HG02610 (cell line): ENCODE data around the gene F5.

Source experiments
- ATAC-seq: cut with Tn5 transposase; IDR thresholded peaks from one replicate; pipeline ENCODE4 v1.9.1; 2021; ENCODE audit warnings: mild to moderate bottlenecking, moderate library complexity; ENCODE audit not compliant: unreplicated experiment

Gene F5

DNA sequence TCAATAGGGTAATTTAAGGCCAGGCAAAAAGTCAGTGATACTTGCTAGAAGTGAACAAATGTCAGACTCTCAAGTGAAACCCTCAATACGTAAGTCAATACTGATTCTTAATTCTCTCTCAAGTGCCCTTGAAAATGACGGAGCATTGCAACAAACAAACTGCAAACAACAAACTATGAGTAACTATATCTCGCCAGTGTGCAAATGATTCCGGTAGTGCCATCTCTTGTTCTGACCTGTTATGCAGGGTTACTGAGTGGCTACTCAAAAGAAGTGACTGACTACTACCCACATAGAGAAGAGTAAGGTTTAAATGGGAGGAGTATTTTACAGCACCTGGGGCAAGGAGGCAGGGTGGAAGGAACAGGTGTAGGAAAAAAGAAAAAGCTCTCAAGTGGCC lies 102.2 kb downstream of the F5 start:
- ATAC-seq = no peak

DNA sequence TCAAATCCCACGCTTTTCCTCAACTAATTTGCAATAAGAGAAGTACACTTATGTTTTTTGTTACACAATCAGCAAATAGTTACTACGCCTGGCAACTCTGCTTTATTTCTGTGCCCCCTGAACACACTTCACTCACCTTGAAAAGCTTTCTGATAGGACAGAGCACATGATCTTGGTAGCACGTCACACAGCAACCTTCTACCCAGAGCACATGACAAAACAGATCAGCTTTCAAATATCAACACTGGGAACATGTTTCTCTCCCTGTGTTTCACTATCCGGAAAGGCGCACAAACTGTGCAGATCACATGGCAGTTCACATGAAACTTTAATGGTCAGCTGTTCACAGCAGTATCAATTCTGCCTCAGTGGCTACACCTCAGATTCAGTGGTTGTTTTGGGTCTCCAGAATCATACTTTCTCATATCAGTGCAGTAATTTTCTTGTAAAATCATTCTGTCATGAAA lies 102.7 kb downstream of the F5 start:
- no peak for ATAC-seq

DNA sequence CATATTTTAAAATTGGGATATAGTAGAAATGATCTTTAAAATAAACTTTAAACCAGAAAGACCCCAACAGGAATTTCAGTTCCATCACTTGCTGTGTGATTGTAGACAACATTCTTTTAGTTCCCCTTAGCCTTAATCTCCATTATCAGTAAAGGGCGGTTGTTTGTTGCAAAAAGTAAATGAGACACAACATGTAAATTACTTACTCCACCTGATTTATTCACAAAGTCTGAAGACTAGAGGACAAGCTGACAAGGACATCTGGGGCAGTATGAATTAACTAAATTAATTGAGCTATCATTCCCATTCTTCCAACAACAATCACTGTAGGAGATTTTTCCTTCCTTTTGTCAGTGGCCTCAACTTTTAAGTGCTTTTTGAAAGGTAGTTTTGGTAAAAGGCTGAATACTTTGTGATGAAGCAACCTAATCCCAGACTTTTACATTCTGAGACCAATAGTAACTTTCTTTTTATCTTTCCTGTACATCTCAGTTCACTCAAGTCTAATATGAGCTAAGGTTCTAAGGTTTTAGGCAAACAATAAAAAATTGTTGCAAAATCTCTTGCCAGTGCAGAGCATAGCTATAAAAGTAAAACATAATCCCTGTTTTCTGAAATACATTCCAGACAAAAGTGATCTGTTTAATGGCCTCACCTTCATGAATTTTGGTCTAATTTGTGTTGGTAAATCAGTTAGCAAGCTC lies 106.8 kb downstream of the F5 start:
- no peak for ATAC-seq

DNA sequence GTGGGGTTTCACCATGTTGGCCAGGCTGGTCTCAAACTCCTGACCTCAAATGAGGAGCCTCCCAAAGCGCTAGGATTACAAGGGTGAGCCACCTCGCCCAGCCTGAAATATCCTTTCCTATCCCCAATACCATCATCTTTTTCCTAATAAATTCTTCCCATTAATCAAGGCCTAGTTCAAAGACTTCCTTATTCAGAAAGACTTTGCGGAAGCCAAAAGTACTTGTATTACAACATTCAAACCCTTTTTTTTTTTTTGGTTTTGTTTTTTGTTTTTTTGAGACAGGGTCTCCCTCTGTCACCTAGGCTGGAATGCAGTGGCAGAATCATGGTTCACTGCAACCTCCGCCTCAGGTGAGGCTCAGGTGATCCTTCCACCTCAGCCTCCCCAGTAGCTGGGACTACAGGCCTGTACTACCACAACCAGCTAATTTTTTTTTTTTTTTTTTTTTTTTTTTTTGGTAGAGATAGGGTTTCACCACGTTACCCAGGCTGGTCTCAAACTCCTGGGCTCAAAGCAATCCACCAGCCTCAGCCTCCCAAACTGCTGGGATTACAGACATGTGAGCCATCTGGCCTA lies 108.1 kb downstream of the F5 start:
- ATAC-seq = no peak

DNA sequence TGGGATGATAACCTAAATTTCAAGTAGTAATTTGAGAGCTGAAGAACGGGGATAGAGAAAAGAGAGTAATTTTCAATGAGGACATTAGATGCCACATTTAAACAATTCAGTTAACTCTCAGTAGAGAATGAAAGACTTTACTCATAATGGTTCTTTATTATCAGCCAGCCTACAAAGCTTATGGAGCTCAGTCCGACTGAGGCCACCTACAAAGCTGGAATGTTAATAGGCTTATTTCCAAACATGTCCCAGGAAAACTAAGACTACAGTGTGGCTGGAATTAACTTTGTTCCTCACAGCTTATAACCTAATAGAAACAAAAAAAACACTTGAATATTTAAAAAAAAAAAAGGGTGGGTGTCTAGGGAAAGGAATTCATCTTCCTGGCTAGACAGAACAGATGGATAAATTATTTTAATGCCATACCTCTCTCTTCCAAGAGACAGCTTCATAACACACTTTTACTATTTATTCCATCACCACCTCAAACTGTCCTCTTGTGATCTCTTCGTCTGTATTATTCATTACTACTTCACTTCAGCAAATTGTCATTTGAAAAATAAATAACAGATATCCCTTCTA lies 110.4 kb downstream of the F5 start:
- no peak for ATAC-seq

DNA sequence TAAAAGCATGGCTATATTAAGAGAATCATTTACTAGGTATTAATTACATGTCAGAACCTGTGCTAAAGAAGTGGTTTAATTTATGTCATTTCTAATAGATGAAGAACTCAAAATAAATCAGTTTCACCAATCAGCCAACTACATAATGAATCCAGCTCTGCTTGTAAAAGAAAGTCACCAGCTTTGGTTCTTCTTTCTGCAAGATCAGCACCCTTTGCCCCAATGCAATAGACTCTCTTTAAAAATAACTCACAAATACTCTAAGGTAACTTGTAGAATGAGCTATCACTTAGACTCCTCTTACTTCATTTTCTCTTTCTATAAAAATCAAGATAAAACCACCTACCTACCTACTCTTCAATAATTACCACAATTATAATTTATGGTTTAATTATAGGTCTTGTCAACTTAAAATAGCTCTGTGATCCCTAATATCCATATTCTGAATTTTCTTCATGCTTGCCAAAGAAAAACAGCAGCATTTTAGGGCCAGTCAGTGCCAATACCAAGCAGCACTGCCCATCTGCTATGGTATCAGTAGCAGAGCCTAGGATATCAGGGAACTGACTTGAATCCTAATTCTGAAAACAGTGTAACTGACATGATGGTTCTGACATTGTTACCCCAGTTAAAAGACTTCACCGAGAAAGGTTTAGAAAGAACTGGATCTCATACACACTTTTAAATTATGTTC lies 111.8 kb downstream of the F5 start:
- ATAC-seq = no peak

DNA sequence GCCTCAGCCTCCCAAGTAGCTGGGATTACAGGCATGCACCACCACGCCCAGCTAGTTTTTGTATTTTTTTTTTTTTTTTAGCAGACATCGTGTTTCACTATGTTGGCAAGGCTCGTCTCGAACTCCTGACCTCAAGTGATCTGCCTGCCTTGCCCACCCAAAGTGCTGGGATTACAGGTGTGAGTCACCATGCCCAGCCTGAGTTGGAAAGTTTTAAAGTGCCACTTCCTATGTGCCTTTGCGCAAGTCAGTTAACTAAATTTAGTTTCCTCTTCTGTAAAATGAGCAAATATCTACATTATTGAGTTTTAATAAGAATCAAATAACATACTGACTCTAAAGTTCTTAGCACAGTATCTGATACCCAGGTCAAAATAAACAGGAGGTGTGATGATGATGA lies 112.9 kb downstream of the F5 start:
- ATAC-seq = no peak

DNA sequence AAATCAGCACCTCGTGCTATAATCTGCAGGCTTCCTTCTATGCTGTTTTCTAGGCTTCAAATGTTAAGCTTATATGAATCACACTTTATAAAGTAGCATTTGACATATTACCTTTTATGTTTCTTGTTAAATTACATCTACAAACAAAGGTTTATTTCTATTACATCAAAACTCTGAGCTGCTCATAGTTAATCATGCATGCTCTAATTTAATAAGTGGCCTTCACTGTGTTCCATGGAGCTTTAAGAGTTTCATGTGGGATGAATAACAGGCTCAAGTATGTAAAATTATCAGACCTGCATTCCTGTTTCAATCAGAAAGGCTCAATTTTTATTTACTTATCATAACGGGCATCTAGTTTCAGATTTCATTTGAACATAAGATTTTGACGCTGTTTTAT lies 113.5 kb downstream of the F5 start:
- no peak for ATAC-seq

DNA sequence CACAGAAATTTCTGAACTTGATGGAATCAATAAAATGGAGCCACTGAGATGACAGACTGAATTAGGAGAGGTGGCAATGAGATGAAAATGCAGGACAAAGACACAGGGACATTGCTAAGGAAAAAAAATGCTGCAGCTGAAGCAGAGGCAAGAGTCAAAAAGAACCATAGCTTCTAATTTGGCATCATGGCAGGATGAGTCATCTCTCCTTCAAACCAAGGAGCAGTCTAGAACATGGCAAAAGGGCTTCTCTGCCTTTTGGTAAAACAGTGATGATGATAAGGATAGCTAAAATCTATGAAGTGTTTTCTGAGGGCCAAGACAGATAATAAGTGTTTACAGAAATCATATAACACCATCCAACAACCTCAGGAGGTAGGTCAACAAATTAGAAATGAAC lies 117.3 kb downstream of the F5 start:
- no peak for ATAC-seq

DNA sequence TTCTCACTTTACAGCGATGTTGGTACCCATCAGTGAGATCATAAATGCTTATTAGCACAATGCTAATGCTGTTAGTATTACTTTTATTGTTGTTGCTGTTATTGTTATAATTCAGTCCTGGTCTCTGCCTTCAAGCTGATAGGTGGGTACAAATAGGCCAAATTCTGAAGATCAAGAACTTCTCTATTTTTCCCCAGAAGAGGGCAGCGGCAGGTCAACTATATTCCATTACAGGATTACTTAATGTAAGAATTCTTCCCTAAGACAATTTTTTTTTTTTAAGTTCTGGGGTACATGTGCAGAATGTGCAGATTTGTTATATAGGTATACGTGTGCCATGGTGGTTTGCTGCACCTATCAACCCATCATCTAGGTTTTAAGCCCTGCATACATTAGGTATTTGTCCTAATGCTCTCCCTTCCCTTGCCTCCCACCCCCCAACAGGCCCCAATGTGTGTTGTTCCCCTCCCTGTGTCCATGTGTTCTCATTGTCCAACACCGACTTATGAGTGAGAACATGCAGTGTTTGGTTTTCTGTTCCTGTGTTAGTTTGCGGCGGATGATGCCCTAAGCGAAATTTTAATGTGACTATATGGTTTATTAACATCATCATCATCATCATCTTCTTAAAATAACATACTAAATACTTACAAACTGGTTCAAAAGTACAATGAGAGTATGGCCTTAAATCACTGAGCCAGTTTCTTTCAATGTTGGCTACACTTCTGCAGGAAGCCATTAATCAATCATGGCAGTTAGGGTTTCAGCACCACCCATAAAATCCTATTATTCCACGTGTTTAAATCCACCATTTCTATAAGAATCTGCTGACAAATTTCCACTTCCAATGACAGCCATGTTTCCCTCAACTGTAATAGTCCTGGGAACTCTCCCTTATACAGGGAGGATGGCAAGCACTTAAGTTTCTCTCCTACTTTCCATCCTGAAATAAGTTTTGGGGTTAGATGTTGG lies 119.7 kb downstream of the F5 start:
- ATAC-seq = no peak

DNA sequence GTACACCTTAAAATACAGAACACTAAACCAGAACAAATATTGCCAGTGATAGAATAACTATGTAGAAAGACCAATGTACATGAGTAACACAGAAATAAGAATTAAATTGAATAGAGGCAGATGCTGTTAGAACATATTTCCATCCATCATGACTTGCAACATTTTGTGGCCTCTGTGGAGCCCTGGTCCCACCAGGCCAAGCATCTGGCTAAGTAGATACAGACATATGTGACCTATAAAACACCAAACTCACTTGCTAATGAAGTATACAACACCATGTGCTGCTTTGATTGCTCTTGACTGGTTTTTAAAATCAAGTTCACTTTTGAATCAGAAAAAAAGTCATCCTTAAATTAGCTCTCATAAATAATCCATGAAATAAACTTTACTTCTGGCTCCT lies 121.0 kb downstream of the F5 start:
- no peak for ATAC-seq
